ENCODE measurements around the gene TMPRSS9. TPM values are rescaled to one million over a fixed set of nuclear protein-coding genes. Genes with fewer than 3 reads are reported as not detected.

The TMPRSS9 gene
- total RNA-seq, 1 donor from 2014 or later = not detected

DNA sequence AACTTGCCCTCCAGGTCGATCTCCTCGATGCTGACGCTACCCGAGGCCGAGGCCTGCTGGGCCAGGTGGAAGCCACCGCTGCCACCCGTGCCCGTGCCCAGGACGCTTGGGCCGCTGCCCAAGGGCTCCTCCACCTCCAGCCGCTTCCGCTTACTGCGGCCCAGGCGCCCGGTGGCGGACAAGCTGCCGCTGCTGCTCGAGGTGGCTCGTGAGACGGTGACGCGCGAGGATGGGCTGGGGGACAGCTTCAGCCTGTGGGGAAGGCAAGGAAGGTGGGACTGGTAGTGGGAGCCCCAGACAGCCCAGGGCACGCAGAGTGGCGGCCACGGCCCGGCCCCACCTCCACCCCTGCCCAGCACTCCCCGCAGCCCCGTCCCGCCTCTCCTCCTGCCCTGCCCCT is 73.8 kb downstream of the TMPRSS9 start:
- DNase-seq (ENCODE audit: low read depth) = no peak
- H3K36me3 ChIP-seq (ENCODE audit: control insufficient read depth, insufficient read depth, low read length) = peaks cover 2% of the 10 kb centered on the region
- H3K4me3 ChIP-seq (ENCODE audit: low read depth, low read length) = no peak overlapping the region
- TF ChIP-seq, protein P1, sequence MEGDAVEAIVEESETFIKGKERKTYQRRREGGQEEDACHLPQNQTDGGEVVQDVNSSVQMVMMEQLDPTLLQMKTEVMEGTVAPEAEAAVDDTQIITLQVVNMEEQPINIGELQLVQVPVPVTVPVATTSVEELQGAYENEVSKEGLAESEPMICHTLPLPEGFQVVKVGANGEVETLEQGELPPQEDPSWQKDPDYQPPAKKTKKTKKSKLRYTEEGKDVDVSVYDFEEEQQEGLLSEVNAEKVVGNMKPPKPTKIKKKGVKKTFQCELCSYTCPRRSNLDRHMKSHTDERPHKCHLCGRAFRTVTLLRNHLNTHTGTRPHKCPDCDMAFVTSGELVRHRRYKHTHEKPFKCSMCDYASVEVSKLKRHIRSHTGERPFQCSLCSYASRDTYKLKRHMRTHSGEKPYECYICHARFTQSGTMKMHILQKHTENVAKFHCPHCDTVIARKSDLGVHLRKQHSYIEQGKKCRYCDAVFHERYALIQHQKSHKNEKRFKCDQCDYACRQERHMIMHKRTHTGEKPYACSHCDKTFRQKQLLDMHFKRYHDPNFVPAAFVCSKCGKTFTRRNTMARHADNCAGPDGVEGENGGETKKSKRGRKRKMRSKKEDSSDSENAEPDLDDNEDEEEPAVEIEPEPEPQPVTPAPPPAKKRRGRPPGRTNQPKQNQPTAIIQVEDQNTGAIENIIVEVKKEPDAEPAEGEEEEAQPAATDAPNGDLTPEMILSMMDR (IDR thresholded peaks at IDR 0.05; ENCODE audit: insufficient read depth, low read length, poor library complexity, severe bottlenecking) = no peak
- H3K27me3 ChIP-seq (ENCODE audit: control insufficient read depth, insufficient read depth, low read length) = no peaks in the 10 kb centered on the region

DNA sequence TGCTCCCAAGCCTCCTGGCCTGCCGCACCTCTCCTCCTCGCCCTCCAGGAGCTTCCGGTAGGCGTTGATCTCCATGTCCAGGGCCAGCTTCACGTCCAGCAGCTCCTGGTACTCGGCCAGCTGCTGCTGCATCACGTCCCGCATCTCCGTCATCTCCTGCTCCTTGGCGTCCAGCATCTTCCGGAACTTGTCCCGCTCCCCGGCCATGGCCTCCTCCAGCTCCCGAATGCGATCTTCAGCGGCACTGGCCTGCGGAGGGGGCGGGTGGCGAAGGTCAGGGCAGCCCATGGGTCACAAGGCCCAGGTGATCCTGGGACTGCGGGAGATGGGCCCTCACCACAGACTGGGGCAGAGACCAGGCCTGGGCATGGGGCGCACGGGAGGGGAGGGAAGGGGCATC is 74.2 kb downstream of the TMPRSS9 start:
- Histone ChIP-seq H3K36me3 (ENCODE audit: control insufficient read depth, insufficient read depth, low read length) (peaks cover 2% of the 10 kb centered on the region), H3K27me3 (ENCODE audit: control insufficient read depth, insufficient read depth, low read length) (no peaks in the 10 kb centered on the region), H3K4me3 (ENCODE audit: low read depth, low read length) (no peak overlapping the region)
- no peak for DNase-seq (ENCODE audit: low read depth)
- TF ChIP-seq, protein P1 (IDR thresholded peaks at IDR 0.05; ENCODE audit: insufficient read depth, low read length, poor library complexity, severe bottlenecking) = no peak

DNA sequence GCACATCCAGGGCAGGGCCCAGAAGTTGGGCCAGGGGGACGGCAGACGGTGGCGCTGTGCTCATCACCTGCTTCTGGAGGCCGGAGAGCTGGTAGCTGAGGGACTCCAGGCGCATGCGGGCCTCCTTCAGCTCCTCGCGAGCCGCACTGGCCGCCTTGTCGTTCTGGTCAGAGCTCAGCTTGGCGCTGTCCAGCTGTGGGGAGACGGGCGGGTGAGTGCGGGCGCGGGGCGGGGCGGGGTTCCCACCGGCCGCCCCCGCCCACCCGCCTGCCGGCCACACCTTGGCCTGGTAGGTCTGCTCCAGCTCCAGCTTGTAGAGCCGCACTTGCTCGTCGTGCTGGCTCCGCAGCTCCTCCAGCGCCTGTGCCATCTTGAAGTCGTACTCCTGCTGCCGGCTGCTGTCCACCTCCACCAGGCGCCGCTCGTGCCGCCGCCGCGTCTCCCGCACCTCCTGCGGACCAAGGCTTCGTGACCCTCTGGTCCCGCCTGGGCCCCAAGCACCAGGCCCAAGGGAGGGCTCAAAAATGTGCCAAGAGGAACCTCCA is 74.7 kb downstream of the TMPRSS9 start:
- Histone ChIP-seq H3K36me3 (ENCODE audit: control insufficient read depth, insufficient read depth, low read length) (peaks cover 1% of the 10 kb centered on the region), H3K27me3 (ENCODE audit: control insufficient read depth, insufficient read depth, low read length) (no peaks in the 10 kb centered on the region), H3K4me3 (ENCODE audit: low read depth, low read length) (no peak overlapping the region)
- TF ChIP-seq, protein P1 (IDR thresholded peaks at IDR 0.05; ENCODE audit: insufficient read depth, low read length, poor library complexity, severe bottlenecking) = no peak
- no peak for DNase-seq (ENCODE audit: low read depth)

DNA sequence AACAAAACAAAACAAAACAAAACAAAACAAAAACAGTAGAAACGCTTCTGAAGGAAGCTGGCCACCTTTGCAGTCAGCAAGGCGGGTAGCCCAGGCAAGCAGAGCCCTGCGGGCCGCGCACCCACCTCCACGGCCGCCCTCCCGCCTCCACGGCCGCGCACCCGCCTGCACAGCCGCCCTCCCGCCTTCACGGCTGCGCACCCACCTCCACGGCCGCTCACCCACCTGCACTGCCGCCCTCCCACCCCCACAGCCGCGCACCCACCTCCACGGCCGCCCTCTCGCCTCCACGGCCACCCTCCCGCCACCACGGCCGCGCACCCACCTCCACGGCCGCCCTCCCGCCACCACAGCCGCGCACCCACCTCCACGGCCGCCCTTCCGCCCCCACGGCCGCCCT is 76.3 kb downstream of the TMPRSS9 start:
- Histone ChIP-seq H3K4me3 (ENCODE audit: low read depth, low read length) (no peak overlapping the region), H3K36me3 (ENCODE audit: control insufficient read depth, insufficient read depth, low read length) (peaks cover 1% of the 10 kb centered on the region), H3K27me3 (ENCODE audit: control insufficient read depth, insufficient read depth, low read length) (no peaks in the 10 kb centered on the region)
- DNase-seq (ENCODE audit: low read depth) = no peak
- TF ChIP-seq, protein P1 (IDR thresholded peaks at IDR 0.05; ENCODE audit: insufficient read depth, low read length, poor library complexity, severe bottlenecking) = no peak

DNA sequence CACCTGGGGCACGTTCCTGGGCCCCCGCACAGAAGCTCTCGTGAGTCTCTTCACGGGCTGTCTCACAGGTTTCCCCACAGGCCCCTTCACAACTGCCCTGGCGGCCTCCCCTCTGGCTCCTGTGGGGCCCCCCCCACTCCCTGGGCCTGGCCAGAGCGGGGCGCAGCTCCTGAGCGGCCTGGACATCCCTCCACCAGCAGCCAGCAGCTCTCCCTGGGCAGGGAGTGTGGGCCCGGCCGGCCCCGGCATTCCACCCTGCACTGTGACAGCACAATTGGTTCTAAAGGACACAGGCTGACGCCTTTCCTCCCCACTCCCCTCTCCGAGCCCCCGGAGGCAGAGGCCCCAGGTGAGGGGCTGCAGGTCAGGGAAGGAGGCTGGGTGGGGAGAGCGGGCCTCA is 76.9 kb downstream of the TMPRSS9 start:
- no peak for DNase-seq (ENCODE audit: low read depth)
- peaks cover 1% of the 10 kb centered on the region for H3K36me3 ChIP-seq (ENCODE audit: control insufficient read depth, insufficient read depth, low read length)
- H3K27me3 ChIP-seq (ENCODE audit: control insufficient read depth, insufficient read depth, low read length) = no peaks in the 10 kb centered on the region
- TF ChIP-seq, protein P1 (IDR thresholded peaks at IDR 0.05; ENCODE audit: insufficient read depth, low read length, poor library complexity, severe bottlenecking) = no peak
- H3K4me3 ChIP-seq (ENCODE audit: low read depth, low read length) = no peak overlapping the region

DNA sequence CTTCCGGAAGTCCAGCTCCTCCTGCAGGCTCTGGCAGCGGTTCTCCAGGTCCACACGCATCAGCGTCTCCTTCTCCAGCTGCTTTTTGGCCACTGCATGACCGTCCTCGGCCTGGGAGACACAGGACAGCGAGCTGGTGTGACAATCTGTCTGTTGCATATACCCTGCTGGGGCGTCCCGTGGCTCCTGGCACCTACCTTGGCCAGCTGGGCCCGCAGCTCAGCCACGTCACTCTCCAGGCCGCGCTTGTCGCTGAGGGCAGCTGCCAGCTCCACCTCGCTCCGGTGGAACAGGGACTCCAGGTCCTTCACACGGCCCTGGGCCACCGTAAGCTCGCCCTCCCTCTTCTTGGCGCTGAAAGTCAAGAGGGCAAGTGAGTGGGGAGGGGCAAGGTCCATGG is 78.1 kb downstream of the TMPRSS9 start:
- TF ChIP-seq, protein P1 (IDR thresholded peaks at IDR 0.05; ENCODE audit: insufficient read depth, low read length, poor library complexity, severe bottlenecking) = no peak
- no peak for DNase-seq (ENCODE audit: low read depth)

More for the DNA sequence above, 78.1 kb downstream of the TMPRSS9 start:
- Histone ChIP-seq H3K36me3 (ENCODE audit: control insufficient read depth, insufficient read depth, low read length) (peaks cover 1% of the 10 kb centered on the region), H3K4me3 (ENCODE audit: low read depth, low read length) (no peak overlapping the region), H3K27me3 (ENCODE audit: control insufficient read depth, insufficient read depth, low read length) (no peaks in the 10 kb centered on the region)
